H9 (cell line): ENCODE data around the gene OTOGL. TPM values are rescaled to one million over a fixed set of nuclear protein-coding genes. Genes with fewer than 3 reads are reported as not detected.
A peak's percentile ranks its signal among the peaks of the same experiment; 100 is the strongest.
"Not testable (repeated sequence)": the region's sequence is repeated elsewhere in the genome, so short reads cannot be mapped to it uniquely, and the experiment has no call there.

Source experiments
- DNase-seq: peaks from one replicate; pipeline ENCODE4 v3.0.0-alpha.2; 2017
- H2AFZ ChIP-seq: one replicate; pipeline ENCODE4 v1.6.1; 2013; ENCODE audit warnings: mild to moderate bottlenecking, low read length, control low read depth, moderate library complexity
- H2AK5ac ChIP-seq: 2 replicates; pipeline ENCODE4 v1.6.1; 2013; ENCODE audit warnings: low read length, control low read depth, mixed read lengths; ENCODE audit not compliant: insufficient read length
- H2BK120ac ChIP-seq: one replicate; pipeline ENCODE4 v1.6.1; 2013; ENCODE audit warnings: low read depth, mild to moderate bottlenecking, low read length, control low read depth, inconsistent platforms; ENCODE audit not compliant: poor library complexity, severe bottlenecking
- H2BK12ac ChIP-seq: 2 replicates; pipeline ENCODE4 v1.6.1; 2013; ENCODE audit warnings: low read length, control low read depth, mixed read lengths, low read depth; ENCODE audit not compliant: insufficient read length
- H2BK15ac ChIP-seq: 2 replicates; pipeline ENCODE4 v1.6.1; 2013; ENCODE audit warnings: low read depth, low read length, control low read depth
- H2BK20ac ChIP-seq: one replicate; pipeline ENCODE4 v1.6.1; 2013; ENCODE audit warnings: low read depth, mild to moderate bottlenecking, low read length, control low read depth, inconsistent platforms; ENCODE audit not compliant: poor library complexity, severe bottlenecking
- H2BK5ac ChIP-seq: 2 replicates; pipeline ENCODE4 v1.6.1; 2013; ENCODE audit warnings: low read length, control low read depth, mixed read lengths; ENCODE audit not compliant: insufficient read length
- H3K14ac ChIP-seq: 2 replicates; pipeline ENCODE4 v1.6.1; 2013; ENCODE audit warnings: low read length, control low read depth; ENCODE audit not compliant: insufficient read depth
- H3K18ac ChIP-seq: 2 replicates; pipeline ENCODE4 v1.6.1; 2013; ENCODE audit warnings: low read depth, mild to moderate bottlenecking, mixed read lengths, low read length, control low read depth; ENCODE audit not compliant: insufficient read length
- H3K23ac ChIP-seq: 2 replicates; pipeline ENCODE4 v1.6.1; 2013; ENCODE audit warnings: low read length, control low read depth, mixed read lengths, low read depth; ENCODE audit not compliant: insufficient read length
- H3K23me2 ChIP-seq: 2 replicates; pipeline ENCODE4 v1.6.1; 2013; ENCODE audit warnings: low read depth, mild to moderate bottlenecking, mixed read lengths, low read length, control low read depth; ENCODE audit not compliant: insufficient read length, poor library complexity, severe bottlenecking
- H3K27ac ChIP-seq: 2 replicates; pipeline ENCODE4 v1.5.1; 2013; ENCODE audit warnings: low read length, control low read depth, mixed read lengths, low read depth; ENCODE audit not compliant: insufficient read length
- H3K27me3 ChIP-seq: 2 replicates; pipeline ENCODE4 v1.6.1; 2013; ENCODE audit warnings: low read length, control low read depth, inconsistent platforms; ENCODE audit not compliant: insufficient read depth
- H3K4ac ChIP-seq: 2 replicates; pipeline ENCODE4 v1.6.1; 2013; ENCODE audit warnings: low read depth, mild to moderate bottlenecking, control low read depth, inconsistent platforms, low read length, moderate library complexity
- H3K4me1 ChIP-seq: 2 replicates; pipeline ENCODE4 v1.6.1; 2013; ENCODE audit warnings: low read length, control low read depth, inconsistent platforms; ENCODE audit not compliant: insufficient read depth
- H3K4me2 ChIP-seq: 2 replicates; pipeline ENCODE4 v1.6.1; 2013; ENCODE audit warnings: low read length, control low read depth, mixed read lengths; ENCODE audit not compliant: insufficient read length, insufficient read depth
- H3K56ac ChIP-seq: 2 replicates; pipeline ENCODE4 v1.6.1; 2013; ENCODE audit warnings: low read depth, mild to moderate bottlenecking, mixed read lengths, low read length, control low read depth; ENCODE audit not compliant: insufficient read length
- H3K79me1 ChIP-seq: 2 replicates; pipeline ENCODE4 v1.6.1; 2013; ENCODE audit warnings: low read depth, mild to moderate bottlenecking, moderate library complexity, low read length, control low read depth, inconsistent platforms; ENCODE audit not compliant: insufficient read depth, poor library complexity, severe bottlenecking
- H3K79me2 ChIP-seq: 2 replicates; pipeline ENCODE4 v1.6.1; 2013; ENCODE audit warnings: low read length, control low read depth, inconsistent platforms; ENCODE audit not compliant: insufficient read depth
- H3K9ac ChIP-seq: 2 replicates; pipeline ENCODE4 v1.6.1; 2013; ENCODE audit warnings: low read length, control low read depth, mixed read lengths; ENCODE audit not compliant: insufficient read length; ENCODE audit errors: extremely low read depth
- H3K9me3 ChIP-seq: one replicate; pipeline ENCODE4 v1.6.1; 2013; ENCODE audit warnings: low read depth, low read length, inconsistent platforms; ENCODE audit not compliant: control insufficient read depth
- H3T11ph ChIP-seq: one replicate; pipeline ENCODE4 v1.6.1; 2013; ENCODE audit warnings: mild to moderate bottlenecking, low read length, control low read depth, inconsistent platforms
- H4K20me1 ChIP-seq: one replicate; pipeline ENCODE4 v1.6.1; 2013; ENCODE audit not compliant: control insufficient read depth, insufficient read length, insufficient read depth
- H4K5ac ChIP-seq: 2 replicates; pipeline ENCODE4 v1.6.1; 2013; ENCODE audit warnings: low read depth, mild to moderate bottlenecking, mixed read lengths, low read length, control low read depth; ENCODE audit not compliant: insufficient read length
- H4K8ac ChIP-seq: replicated peaks from 2 replicates; pipeline ENCODE4 v1.6.1; 2013; ENCODE audit warnings: low read length, control low read depth, mixed read lengths, low read depth; ENCODE audit not compliant: insufficient read length
- H4K91ac ChIP-seq: 2 replicates; pipeline ENCODE4 v1.6.1; 2013; ENCODE audit warnings: low read depth, mild to moderate bottlenecking, moderate library complexity, mixed read lengths, low read length, control low read depth; ENCODE audit not compliant: insufficient read length
- H3K27ac Mint-ChIP-seq, 3 experiments: 2 replicates in 2 of 3; 3 replicates in 1 of 3; pipeline ENCODE4 v1.8.0; 2020 to 2021; ENCODE audit warnings: mixed read lengths in 3 of 3, mild to moderate bottlenecking in 1 of 3, moderate library complexity in 1 of 3
- H3K27me3 Mint-ChIP-seq: 2 replicates; pipeline ENCODE4 v1.8.0; 2021; ENCODE audit warnings: low read depth, mild to moderate bottlenecking, moderate library complexity, mixed read lengths
- H3K36me3 Mint-ChIP-seq, 3 experiments: 2 replicates in 2 of 3; 3 replicates in 1 of 3; pipeline ENCODE4 v1.8.0; 2020 to 2021; ENCODE audit warnings: low read depth in 3 of 3, mixed read lengths in 3 of 3; ENCODE audit not compliant: insufficient read depth in 1 of 3
- H3K4me1 Mint-ChIP-seq, 2 experiments: 2 replicates each; pipeline ENCODE4 v1.8.0; 2020; ENCODE audit warnings: mixed read lengths in 2 of 2
- H3K4me3 Mint-ChIP-seq, 2 experiments: 2 replicates in 1 of 2; 3 replicates in 1 of 2; pipeline ENCODE4 v1.8.0; 2020 to 2021; ENCODE audit warnings: mild to moderate bottlenecking in 2 of 2, mixed read lengths in 2 of 2, moderate library complexity in 1 of 2
- H3K9me3 Mint-ChIP-seq, 2 experiments: 2 replicates in 1 of 2; 3 replicates in 1 of 2; pipeline ENCODE4 v1.8.0; 2020; ENCODE audit warnings: mild to moderate bottlenecking in 2 of 2, mixed read lengths in 2 of 2, moderate library complexity in 1 of 2
- CTCF ChIP-seq: fragments of 200-600 bp; sonication (generic); conservative IDR thresholded peaks from 3 replicates; pipeline ENCODE4 v1.8.0; 2021; ENCODE audit warnings: antibody characterized with exemption, mild to moderate bottlenecking
- WGBS: extraction: QIAGEN DNeasy Blood & Tissue Kit; methylation state at CpG from one replicate; pipeline ENCODE4 v1.1.7; 2013; ENCODE audit warnings: missing lambda C conversion rate, low lambda C conversion rate, mixed read lengths; ENCODE audit not compliant: insufficient read length; ENCODE audit errors: extremely low coverage; 5-methylcytosine and 5-hydroxymethylcytosine counted together
- total RNA-seq: library from RNA; stranded (reverse); gene quantifications from 2 replicates; pipeline ENCODE4 v1.2.1, GENCODE V29; 2021

The OTOGL gene
- total RNA-seq, 1 experiment from 2014 or later = 0.11 TPM

- H3K4me1 Mint-ChIP-seq = 0 out of 4 replicates have a peak, but pooled peaks cover 0 to 4% of the 10 kb centered on the region in 2 experiments
- no peak overlapping the region for H3T11ph ChIP-seq
Measured at GRCh38 chr12:80143537-80143936, 44.2 kb downstream of the OTOGL start.

GRCh38 chr12:80149547-80150313 lies 50.4 kb downstream of the OTOGL start:
- H3K27me3 Mint-ChIP-seq, H3K23me2 ChIP-seq, H3K27ac ChIP-seq, H3K23ac ChIP-seq, H3K4ac ChIP-seq, H4K8ac ChIP-seq, H4K5ac ChIP-seq, H2AK5ac ChIP-seq, H3K4me1 Mint-ChIP-seq, H3K36me3 Mint-ChIP-seq, H3K79me1 ChIP-seq, H3K9me3 Mint-ChIP-seq, H2BK120ac ChIP-seq, H3K9ac ChIP-seq, H3T11ph ChIP-seq, H3K79me2 ChIP-seq, H4K20me1 ChIP-seq, H2BK15ac ChIP-seq, H3K56ac ChIP-seq, H2BK12ac ChIP-seq, H3K27me3 ChIP-seq, H2BK5ac ChIP-seq, H4K91ac ChIP-seq, H3K4me1 ChIP-seq, H3K14ac ChIP-seq, DNase-seq, H2BK20ac ChIP-seq, H3K4me2 ChIP-seq, H3K9me3 ChIP-seq, H2AFZ ChIP-seq, H3K18ac ChIP-seq: not testable (repeated sequence)
- peak overlapping the region in 1 of 2 experiments; percentile 74; a peak in 2 of 5 replicates for H3K4me3 Mint-ChIP-seq
- H3K27ac Mint-ChIP-seq = peak overlapping the region in 2 of 3 experiments; percentile 55 to 98; a peak in 3 of 7 replicates
- WGBS = no CpG with 5 or more reads among the region's 26 CpGs

More at GRCh38 chr12:80143537-80143936, 44.2 kb downstream of the OTOGL start:
- no peak overlapping the region for H3K27ac ChIP-seq
- no CpG with 5 or more reads among the region's 4 CpGs for WGBS
- no peak for TF ChIP-seq CTCF
- H2BK20ac ChIP-seq = no peak overlapping the region
- H3K9me3 ChIP-seq = no peaks in the 10 kb centered on the region
- H3K9ac ChIP-seq = no peak overlapping the region
- no peak overlapping the region for H3K23ac ChIP-seq
- H2AK5ac ChIP-seq = no peak overlapping the region
- no peaks in the 10 kb centered on the region for H4K20me1 ChIP-seq
- H3K36me3 Mint-ChIP-seq = peaks cover 0 to 2% (median 0%) of the 10 kb centered on the region in 3 experiments; a peak in 2 of 7 replicates
- no peaks in the 10 kb centered on the region for H3K27me3 Mint-ChIP-seq
- no peak overlapping the region for H2AFZ ChIP-seq
- no peak overlapping the region for H2BK12ac ChIP-seq
- H3K56ac ChIP-seq = no peak overlapping the region
- H3K18ac ChIP-seq = no peak overlapping the region
- H3K4ac ChIP-seq = no peak overlapping the region
- H4K91ac ChIP-seq = no peak overlapping the region
- no peaks in the 10 kb centered on the region for H3K23me2 ChIP-seq
- no peak overlapping the region for H4K8ac ChIP-seq
- H3K27ac Mint-ChIP-seq = no peak overlapping the region
- no peaks in the 10 kb centered on the region; a peak in 1 of 5 replicates for H3K9me3 Mint-ChIP-seq
- H3K79me2 ChIP-seq = no peaks in the 10 kb centered on the region
- H3K27me3 ChIP-seq = no peaks in the 10 kb centered on the region
- H2BK120ac ChIP-seq = no peak overlapping the region
- no peaks in the 10 kb centered on the region for H3K79me1 ChIP-seq
- no peak overlapping the region for H3K4me3 Mint-ChIP-seq
- no peak overlapping the region for H3K4me2 ChIP-seq
- no peak overlapping the region for H4K5ac ChIP-seq
- H2BK15ac ChIP-seq = no peak overlapping the region
- no peak overlapping the region for H2BK5ac ChIP-seq
- no peak overlapping the region for H3K14ac ChIP-seq
- no peaks in the 10 kb centered on the region for H3K4me1 ChIP-seq
- no peak for DNase-seq
